NCI-H2196 treated with DMSO at 0.1 percent for 48 hours (cell line): ENCODE measurements around the gene CNTN6.

ENCODE experiments used
- DNase-seq: peaks from one replicate; lab custom pipeline; 2025; ENCODE audit not compliant: unreplicated experiment; lab: John Stamatoyannopoulos, UW

The CNTN6 gene

DNA sequence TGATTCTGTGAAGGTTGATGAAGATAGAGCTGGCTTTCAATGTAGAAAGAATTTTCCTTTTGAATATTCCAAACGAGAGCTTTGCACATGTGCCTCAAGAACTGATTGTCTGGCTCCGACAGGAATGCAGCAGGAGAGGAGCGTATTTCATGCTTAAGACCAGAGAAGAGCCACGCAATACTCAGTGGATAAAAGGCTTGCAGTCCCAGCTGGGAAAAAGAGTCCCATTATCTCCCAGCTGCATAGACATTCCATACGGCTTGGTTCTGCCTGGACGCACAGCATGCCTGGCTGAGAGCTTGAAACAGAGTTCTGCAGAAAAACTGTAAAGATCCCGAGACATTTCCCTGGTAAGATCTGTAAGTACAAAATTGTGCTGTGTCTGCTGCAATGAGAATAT, at the start of gene CNTN6:
Gene CNTN6, plus strand, starts transcription at position 254 of the 400 bp plus-strand sequence. CDS start 54,985 bp downstream, outside the sequence.
- DNase-seq = no peak

DNA sequence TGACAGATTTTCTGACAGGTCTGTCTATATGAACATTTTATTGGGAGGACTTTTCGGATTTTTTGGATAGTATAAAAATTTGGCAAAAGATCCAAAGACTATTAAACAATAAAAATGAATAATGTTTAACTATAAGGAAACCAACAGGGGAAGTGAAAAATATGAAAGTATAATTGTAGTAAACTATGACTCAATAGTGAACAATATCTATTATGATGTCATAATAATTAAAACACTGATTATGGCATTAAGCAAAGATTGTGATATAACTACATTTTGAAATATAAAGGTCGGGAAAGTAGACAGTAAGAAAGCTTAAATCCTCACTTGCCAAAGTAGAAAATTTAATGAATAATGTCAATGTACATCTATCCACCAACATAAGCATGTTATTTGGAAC, 44.3 kb upstream of the CNTN6 start:
- DNase-seq = no peak

GRCh38 chr3:1055870-1056269, 37.0 kb upstream of the CNTN6 start:
- DNase-seq = no peak

DNA sequence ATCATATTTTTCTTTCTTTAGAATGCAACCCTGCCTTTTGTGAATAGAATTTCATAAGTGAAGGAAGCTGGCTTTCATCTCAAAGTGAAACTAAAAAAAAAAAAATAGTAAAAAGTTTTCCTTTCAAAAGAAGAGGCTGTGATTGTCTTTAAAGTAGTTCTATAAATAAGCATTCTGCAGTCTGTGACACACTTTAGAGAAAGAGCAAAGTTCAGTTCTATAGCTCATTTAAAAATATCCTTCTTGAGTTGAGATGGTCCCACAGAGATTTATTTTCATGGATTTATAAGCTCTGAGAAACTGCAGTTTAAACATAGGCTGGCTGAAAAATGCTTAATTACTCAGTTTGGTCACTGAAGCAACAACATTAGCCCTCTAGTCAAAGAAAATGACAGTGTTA, 36.1 kb upstream of the CNTN6 start:
- DNase-seq = no peak

DNA sequence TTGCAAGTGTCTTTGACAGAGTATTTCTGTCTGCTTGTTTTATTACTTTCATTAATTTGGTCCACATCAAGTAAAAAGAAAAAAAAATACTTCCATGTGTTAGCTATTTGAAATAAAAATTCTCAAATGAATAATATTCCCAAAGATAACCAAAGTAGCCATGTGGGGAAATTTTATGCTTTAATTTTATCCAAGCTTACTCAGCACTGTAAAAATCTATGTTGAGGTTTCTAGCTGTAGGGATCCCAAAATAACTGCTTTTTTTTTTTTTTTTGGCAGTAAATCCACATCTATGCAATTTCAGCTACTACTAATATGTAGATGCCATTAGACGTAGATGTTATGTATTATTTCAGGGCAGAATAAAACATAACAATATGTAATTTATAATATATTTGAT, 35.4 kb upstream of the CNTN6 start:
- no peak for DNase-seq

- DNase-seq = no peak
Observed at GRCh38 chr3:1068985-1069384, 23.8 kb upstream of the CNTN6 start.

DNA sequence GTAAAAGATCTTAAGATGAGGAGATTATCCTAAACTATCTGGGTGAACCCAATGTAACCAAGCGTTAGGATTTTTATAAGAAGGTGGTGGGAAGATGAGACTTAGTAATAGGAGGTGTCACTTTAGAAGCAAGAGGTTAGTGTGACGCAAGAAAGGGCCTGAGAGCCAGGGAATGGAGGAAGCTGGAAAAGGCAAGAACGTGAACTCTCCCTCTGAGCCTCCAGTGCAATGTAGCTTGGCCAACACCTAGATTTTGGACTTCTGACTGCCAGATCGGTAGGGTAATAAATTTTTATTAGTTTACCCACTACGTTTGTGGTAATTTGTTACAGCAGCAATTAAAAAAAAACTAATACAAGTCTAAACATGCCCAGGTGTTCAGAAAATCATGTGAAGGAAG, 20.8 kb upstream of the CNTN6 start:
- no peak for DNase-seq

DNA sequence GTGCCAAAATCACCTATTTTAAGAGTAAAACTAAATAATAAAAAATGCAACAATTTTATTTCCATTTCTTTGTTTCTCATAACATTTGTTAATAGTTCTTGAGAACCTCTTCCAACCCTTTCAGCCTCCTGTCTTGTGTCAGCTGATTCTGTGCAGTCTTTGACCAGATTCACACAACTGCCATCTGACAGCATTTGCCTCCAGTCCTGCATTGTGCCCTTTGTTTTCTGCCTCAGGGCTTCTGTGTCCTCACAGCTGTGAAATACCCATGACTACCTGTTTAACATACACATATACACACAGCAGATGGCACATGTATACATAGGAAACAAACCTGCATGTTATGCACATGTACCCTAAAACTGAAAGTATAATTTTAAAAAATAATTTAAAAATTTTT, 13.2 kb upstream of the CNTN6 start:
- DNase-seq = no peak

GRCh38 chr3:1082108-1082507, 10.7 kb upstream of the CNTN6 start:
- DNase-seq = no peak

DNA sequence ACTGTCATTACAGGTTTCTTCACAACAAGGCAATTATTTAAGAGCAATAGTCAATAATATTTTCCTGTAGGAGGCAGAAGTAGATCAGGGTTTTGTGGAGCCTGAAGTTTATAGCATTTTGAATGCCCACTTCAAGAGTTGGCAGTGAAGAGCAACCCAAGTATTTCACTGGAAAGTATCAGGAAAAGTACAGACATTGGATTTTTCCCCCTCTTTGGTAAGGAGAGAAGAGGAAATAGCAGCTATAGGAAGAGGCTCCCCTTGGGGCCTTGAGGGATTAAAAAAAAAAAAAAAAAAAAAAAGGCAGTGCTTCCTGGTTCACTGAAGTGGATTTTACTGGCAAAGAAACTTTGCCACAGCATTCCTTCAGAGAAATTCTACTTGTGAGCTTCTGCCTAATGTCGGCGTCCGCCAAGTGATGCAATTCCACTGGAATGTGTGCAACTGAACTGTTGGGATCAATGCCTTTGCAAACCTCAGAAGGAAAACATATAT, 5.7 kb upstream of the CNTN6 start:
- no peak for DNase-seq

DNA sequence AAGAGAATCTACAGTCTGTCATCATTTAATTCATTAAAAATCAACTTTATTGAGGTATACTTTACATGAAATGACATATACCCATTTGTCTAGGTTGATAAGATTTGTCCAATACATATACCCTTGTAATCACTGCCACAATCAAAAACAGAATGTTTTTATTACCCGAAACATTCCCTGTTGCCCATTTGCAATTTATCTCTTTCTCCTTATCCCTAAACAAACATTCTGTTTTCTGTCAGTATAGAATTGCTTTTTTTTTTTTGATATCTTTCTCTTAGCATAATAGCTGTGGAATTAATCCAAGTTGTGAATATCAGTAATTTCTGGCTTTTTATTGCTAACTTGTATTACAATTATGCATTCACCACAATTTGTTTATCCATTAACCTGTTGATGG, 4.3 kb upstream of the CNTN6 start:
- no peak for DNase-seq

GRCh38 chr3:1091286-1091685, 1.5 kb upstream of the CNTN6 start:
- DNase-seq = no peak

DNA sequence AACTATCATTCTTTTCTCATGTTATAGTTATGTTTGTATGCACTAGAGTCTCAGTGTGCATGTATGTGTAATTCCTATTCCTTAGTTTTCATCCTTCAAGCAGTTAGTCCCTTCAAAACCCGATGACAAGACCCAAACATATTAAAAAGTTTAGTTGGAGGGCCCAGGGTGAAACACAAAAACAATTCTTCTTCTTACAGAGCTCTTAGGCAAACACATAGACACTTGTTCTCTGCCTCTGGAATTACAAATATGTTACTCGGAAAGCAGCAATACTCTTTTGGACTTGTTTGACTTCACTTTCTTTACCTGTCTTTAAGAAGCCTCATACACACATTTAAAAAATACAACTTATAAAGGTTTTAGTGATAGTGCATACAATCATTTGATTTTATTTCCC, 763 bp upstream of the CNTN6 start:
- no peak for DNase-seq

- DNase-seq = no peak
Observed at GRCh38 chr3:1093217-1093616, 393 bp downstream of the CNTN6 start.

- DNase-seq = no peak
Observed at GRCh38 chr3:1103525-1103924, 10.7 kb downstream of the CNTN6 start.

DNA sequence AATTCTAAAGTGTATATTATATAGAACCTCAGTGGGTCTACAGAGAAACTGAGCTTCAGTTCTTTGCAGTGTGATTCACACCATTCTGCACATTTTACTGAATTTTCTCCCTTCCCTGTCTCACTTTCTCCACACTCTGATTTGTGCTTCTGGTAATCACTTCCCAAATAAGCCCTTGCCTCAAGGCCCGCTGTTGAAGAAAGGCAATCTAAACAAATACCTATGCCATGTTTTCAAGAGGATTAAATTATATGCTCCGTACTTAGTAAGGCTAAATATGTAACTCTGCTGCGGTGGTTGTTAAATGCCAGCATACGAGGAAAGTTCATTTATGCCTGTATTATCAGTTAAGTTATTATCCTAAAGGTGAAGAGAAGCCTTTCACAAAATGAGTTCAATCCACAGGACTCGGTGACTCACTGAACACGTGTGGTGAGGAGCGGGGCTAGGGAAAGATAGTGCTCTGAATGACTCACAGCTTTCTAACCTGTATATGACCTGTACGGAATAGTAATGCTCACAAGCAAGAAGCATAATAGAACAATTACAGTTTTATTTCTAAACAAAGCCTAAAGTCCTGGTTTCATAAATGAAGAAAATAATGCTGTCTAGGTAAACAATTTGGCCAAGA, 25.1 kb downstream of the CNTN6 start:
- DNase-seq = no peak

DNA sequence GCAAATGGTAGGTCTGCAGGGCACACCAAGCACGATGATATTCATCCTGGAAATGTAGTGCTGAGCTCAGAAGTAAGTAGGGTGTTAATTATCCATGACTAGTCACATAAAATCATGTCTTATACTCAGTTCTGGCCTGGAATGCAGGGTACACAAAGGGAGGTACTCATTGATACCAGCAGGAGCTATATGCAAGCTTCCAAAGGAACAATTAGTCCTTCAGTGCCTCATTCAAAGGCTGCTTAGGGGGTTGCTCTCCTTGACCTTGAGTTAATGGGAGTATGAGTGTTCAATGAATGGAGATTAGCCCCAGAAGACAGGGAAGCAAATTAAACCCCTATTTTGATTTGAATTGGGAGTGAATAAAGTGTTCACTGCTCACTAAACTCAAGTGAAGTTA, 38.3 kb downstream of the CNTN6 start:
- no peak for DNase-seq

- DNase-seq = no peak
Observed at GRCh38 chr3:1135194-1135593, 42.4 kb downstream of the CNTN6 start.

GRCh38 chr3:1138036-1138435, 45.2 kb downstream of the CNTN6 start:
- DNase-seq = no peak

GRCh38 chr3:1139071-1139470, 46.2 kb downstream of the CNTN6 start:
- no peak for DNase-seq

- DNase-seq = no peak
Observed at GRCh38 chr3:1147326-1147725, 54.5 kb downstream of the CNTN6 start.

- no peak for DNase-seq
Observed at GRCh38 chr3:1147819-1148218, 55.0 kb downstream of the CNTN6 start.

- no peak for DNase-seq
Observed at GRCh38 chr3:1164101-1164500, 71.3 kb downstream of the CNTN6 start.
